ENCODE data around the gene OSER1. TPM values are rescaled to one million over a fixed set of nuclear protein-coding genes. Genes with fewer than 3 reads are reported as not detected.

Gene OSER1
- total RNA-seq, 6 experiments from 2014 or later = 13.0 to 20.4 (median 17.3) TPM

- Histone ChIP-seq H3K4me1 (no peaks in the 10 kb centered on the region), H3K27me3 (no peaks in the 10 kb centered on the region), H3K9me3 (no peaks in the 10 kb centered on the region), H3K4me3 (no peak overlapping the region), H3K36me3 (no peaks in the 10 kb centered on the region), H3K27ac (no peak overlapping the region)
- DNase-seq (no peak), ATAC-seq (no peak)
- WGBS (ENCODE audit: insufficient coverage, low coverage, low lambda C conversion rate, missing lambda C conversion rate) = 78% methylated on average over 8 of the region's 13 CpGs
- intact Hi-C loops (cut with DNase I) = no loop called here
- TF ChIP-seq, protein P1, sequence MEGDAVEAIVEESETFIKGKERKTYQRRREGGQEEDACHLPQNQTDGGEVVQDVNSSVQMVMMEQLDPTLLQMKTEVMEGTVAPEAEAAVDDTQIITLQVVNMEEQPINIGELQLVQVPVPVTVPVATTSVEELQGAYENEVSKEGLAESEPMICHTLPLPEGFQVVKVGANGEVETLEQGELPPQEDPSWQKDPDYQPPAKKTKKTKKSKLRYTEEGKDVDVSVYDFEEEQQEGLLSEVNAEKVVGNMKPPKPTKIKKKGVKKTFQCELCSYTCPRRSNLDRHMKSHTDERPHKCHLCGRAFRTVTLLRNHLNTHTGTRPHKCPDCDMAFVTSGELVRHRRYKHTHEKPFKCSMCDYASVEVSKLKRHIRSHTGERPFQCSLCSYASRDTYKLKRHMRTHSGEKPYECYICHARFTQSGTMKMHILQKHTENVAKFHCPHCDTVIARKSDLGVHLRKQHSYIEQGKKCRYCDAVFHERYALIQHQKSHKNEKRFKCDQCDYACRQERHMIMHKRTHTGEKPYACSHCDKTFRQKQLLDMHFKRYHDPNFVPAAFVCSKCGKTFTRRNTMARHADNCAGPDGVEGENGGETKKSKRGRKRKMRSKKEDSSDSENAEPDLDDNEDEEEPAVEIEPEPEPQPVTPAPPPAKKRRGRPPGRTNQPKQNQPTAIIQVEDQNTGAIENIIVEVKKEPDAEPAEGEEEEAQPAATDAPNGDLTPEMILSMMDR (IDR thresholded peaks at IDR 0.05) = no peak
- no peak for TF ChIP-seq POLR2A (IDR thresholded peaks at IDR 0.05)
These were observed 35.4 kb downstream of the OSER1 start for GRCh38 chr20:44174996-44175765.

GRCh38 chr20:44173846-44174245 lies 36.7 kb downstream of the OSER1 start:
- Histone ChIP-seq H3K27me3 (no peaks in the 10 kb centered on the region), H3K4me3 (no peak overlapping the region), H3K4me1 (no peaks in the 10 kb centered on the region), H3K36me3 (no peaks in the 10 kb centered on the region), H3K9me3 (no peaks in the 10 kb centered on the region), H3K27ac (no peak overlapping the region)
- 50% methylated on average over 7 of the region's 8 CpGs for WGBS (ENCODE audit: insufficient coverage, low coverage, low lambda C conversion rate, missing lambda C conversion rate)
- intact Hi-C loops (cut with DNase I) = no loop called here
- no peak for TF ChIP-seq POLR2A (IDR thresholded peaks at IDR 0.05)
- TF ChIP-seq, protein P1 (IDR thresholded peaks at IDR 0.05) = no peak
- DNase-seq (no peak), ATAC-seq (no peak)

GRCh38 chr20:44173116-44173515 lies 37.5 kb downstream of the OSER1 start:
- 51% methylated on average over 5 of the region's 5 CpGs for whole genome bisulfite sequencing (ENCODE audit: insufficient coverage, low coverage, low lambda C conversion rate, missing lambda C conversion rate)
- intact Hi-C loops (cut with DNase I) = no loop called here
- H3K4me3 ChIP-seq = no peak overlapping the region

GRCh38 chr20:44172572-44172950 lies 38.0 kb downstream of the OSER1 start:
- no peak for DNase-seq
- no peaks in the 10 kb centered on the region for H3K36me3 ChIP-seq
- no peaks in the 10 kb centered on the region for H3K4me1 ChIP-seq
- 77% methylated on average over 2 of the region's 2 CpGs for WGBS (ENCODE audit: insufficient coverage, low coverage, low lambda C conversion rate, missing lambda C conversion rate)
- H3K27ac ChIP-seq = no peak overlapping the region
- no peak overlapping the region for H3K4me3 ChIP-seq
- no peak for ATAC-seq
- TF ChIP-seq, protein P1 (IDR thresholded peaks at IDR 0.05) = no peak
- no peak for TF ChIP-seq POLR2A (IDR thresholded peaks at IDR 0.05)
- intact Hi-C loops (cut with DNase I) = no loop called here
- H3K27me3 ChIP-seq = no peaks in the 10 kb centered on the region
- H3K9me3 ChIP-seq = no peaks in the 10 kb centered on the region

More at GRCh38 chr20:44173116-44173515, 37.5 kb downstream of the OSER1 start:
- H3K4me1 ChIP-seq = no peaks in the 10 kb centered on the region
- H3K36me3 ChIP-seq = no peaks in the 10 kb centered on the region
- H3K27ac ChIP-seq = no peak overlapping the region
- H3K9me3 ChIP-seq = no peaks in the 10 kb centered on the region
- DNase-seq = no peak
- ATAC-seq = no peak
- TF ChIP-seq POLR2A (IDR thresholded peaks at IDR 0.05) = no peak
- TF ChIP-seq, protein P1 (IDR thresholded peaks at IDR 0.05) = no peak
- no peaks in the 10 kb centered on the region for H3K27me3 ChIP-seq

Data from right lobe of liver (tissue), 6 donors.